Measurements from ENCODE around the gene SCRN2. TPM values are rescaled to one million over a fixed set of nuclear protein-coding genes. Genes with fewer than 3 reads are reported as not detected.

SCRN2 gene
- total RNA-seq, 2 experiments from 2014 or later: 24.1 to 24.8 TPM

DNA sequence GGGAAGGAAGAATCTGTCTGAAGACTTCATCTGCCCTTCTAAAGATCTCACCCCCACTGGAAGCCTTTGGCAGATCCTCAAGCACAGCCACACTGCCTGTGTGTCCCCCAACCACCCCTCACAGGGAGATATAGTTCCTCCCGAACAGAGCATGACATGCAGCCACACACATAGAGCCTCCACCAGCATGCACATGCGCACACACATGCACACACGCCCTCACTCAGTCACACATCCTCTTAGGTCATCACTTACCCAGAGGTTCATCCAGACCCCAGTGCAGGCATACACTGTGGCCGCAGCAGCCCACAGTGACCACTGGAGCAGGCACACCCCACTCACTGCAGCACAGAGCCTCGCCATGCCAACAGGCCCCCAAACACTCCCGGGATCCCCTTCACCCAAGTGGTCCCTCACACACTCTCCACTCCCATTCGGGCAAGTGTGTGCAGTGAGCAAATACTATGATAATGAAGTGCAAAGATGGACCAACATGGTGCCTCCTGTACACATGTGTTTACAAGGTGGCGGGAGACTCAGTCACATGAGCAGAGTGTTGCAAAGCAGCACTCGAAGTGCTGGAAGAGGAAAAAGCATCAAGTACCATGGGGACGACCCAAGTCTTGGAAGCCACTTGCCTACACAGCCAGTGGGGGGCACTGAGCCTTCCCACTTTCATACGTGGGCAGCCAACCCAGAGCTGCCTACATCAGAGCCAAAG, 26.9 kb upstream of the SCRN2 start:
- no peak overlapping the region for H3K4me3 Mint-ChIP-seq
- CTCF ChIA-PET: no interaction called here
- H3K4me1 Mint-ChIP-seq (ENCODE audit: low read depth): peaks cover 4% of the 10 kb centered on the region
- no peak for DNase-seq
- H3K27ac Mint-ChIP-seq: no peak overlapping the region
- no peak for ATAC-seq
- H3K9me3 Mint-ChIP-seq (ENCODE audit: insufficient read depth): no peaks in the 10 kb centered on the region
- peaks cover 22% of the 10 kb centered on the region for H3K27me3 Mint-ChIP-seq (ENCODE audit: low read depth)
- POLR2A ChIA-PET: interaction anchor here (0.7 kb wide), 1 partner anchor 28 kb away, joined by 3 read pairs; no protein-coding TSS in a partner anchor
- H3K36me3 Mint-ChIP-seq (ENCODE audit: low read depth): no peaks in the 10 kb centered on the region

DNA sequence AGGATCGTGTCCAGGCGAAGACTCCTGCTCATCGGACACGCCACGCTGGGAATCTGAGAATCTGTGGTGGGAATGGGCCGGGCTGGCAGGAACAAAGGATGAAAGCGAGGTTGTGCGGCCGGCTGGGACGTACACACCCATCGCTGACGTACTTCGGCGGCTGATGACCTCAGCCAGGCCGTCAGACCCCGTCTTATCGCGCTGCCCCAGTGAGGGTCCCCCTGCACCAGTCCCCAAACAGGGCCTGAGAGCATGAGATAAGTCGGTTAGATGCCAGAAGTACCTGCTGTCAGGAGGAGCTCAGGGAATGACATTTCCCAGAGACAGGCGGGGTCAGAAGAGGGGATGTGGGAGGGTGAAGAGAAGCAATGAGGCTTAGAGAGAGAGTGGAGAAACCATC, 25.9 kb upstream of the SCRN2 start:
- H3K27ac Mint-ChIP-seq: no peak overlapping the region
- ChIA-PET CTCF (no interaction called here), POLR2A (no interaction called here)
- H3K27me3 Mint-ChIP-seq (ENCODE audit: low read depth): peaks cover 18% of the 10 kb centered on the region
- no peak for ATAC-seq
- DNase-seq: no peak
- H3K4me1 Mint-ChIP-seq (ENCODE audit: low read depth): peaks cover 4% of the 10 kb centered on the region
- H3K36me3 Mint-ChIP-seq (ENCODE audit: low read depth): no peaks in the 10 kb centered on the region
- no peaks in the 10 kb centered on the region for H3K9me3 Mint-ChIP-seq (ENCODE audit: insufficient read depth)
- no peak overlapping the region for H3K4me3 Mint-ChIP-seq

DNA sequence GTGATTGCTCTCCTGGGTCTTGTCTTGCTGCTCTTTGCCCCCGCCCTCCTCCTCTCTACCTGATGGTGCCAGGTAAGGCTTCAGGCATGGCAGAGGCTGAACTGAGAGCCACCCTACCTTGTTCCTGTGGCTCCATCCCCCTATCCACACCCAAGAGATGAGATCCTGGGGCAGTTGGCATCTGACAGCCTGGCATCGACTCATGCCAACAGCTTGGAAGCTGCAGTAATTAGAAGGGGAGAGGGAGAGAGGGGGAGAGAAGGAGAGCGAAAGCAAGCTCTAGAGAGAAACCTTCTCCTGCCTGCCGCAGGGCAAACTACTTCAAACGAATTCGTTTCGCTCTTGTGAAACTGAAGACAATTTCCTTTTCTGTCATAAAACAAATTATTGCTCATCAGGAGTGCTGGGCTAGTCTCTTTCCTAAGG, 23.7 kb upstream of the SCRN2 start:
- Mint-ChIP-seq H3K27me3 (ENCODE audit: low read depth) (peaks cover 9% of the 10 kb centered on the region), H3K27ac (no peak overlapping the region), H3K4me1 (ENCODE audit: low read depth) (peaks cover 4% of the 10 kb centered on the region), H3K36me3 (ENCODE audit: low read depth) (no peaks in the 10 kb centered on the region), H3K4me3 (no peak overlapping the region), H3K9me3 (ENCODE audit: insufficient read depth) (no peaks in the 10 kb centered on the region)
- ATAC-seq: no peak
- ChIA-PET POLR2A (interaction anchor here (0.6 to 1.4 kb wide), 2 partner anchors 31 kb away, joined by 3 to 4 read pairs; partner anchors contain the start of gene SP2), CTCF (interaction anchor here (1.6 to 2.2 kb wide), 2 partner anchors 24 to 25 kb away, joined by 5 to 6 read pairs; partner anchors contain the start of gene SCRN2)
- no peak for DNase-seq

DNA sequence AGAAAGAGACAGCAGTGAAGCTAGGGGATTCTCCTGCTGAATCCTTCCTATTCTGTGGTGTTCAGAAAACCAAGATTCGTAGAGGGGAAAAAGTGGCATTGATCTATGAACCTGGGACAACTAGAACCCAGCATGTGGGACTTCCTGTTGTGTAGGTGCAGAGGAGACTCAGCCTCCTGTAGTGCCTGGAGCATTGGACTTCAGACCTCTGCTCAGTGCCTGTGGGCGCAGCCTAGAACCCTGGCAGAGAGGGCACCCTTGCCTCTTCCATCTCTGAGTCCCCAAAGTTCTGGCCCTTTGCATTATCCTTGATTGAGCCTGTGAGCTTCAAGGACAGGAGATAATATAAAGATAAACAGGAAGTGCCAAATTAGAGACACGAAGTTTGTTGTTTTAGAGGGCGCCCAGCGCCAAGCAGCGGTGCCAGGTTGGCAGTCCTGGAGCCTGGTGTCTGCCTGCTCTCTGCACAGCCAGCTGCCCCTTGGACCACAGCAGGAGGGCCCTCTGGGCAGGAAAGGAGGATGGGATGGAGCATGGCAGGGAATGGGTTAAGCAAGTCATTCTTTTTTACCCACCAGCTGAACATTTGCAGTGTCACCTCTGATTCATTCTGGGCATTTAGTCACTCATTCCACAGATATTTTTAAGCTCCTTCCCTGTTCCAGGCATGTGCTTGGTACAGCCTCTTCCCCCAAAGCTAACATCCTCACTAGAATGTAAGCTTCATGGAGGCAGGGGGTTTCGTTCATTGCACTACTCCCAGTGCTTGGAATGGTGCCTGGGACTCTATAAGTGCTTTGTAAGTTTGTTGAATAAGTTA, 21.8 kb upstream of the SCRN2 start:
- no peak for DNase-seq
- H3K9me3 Mint-ChIP-seq (ENCODE audit: insufficient read depth): no peaks in the 10 kb centered on the region
- ChIA-PET CTCF (interaction anchor here (1.3 to 2.5 kb wide), 2 partner anchors 27 to 83 kb away, joined by 6 read pairs; no protein-coding TSS in a partner anchor), POLR2A (no interaction called here)
- H3K4me1 Mint-ChIP-seq (ENCODE audit: low read depth): peaks cover 4% of the 10 kb centered on the region
- no peak overlapping the region for H3K27ac Mint-ChIP-seq
- no peaks in the 10 kb centered on the region for H3K36me3 Mint-ChIP-seq (ENCODE audit: low read depth)
- peaks cover 10% of the 10 kb centered on the region for H3K27me3 Mint-ChIP-seq (ENCODE audit: low read depth)
- no peak for ATAC-seq
- no peak overlapping the region for H3K4me3 Mint-ChIP-seq

DNA sequence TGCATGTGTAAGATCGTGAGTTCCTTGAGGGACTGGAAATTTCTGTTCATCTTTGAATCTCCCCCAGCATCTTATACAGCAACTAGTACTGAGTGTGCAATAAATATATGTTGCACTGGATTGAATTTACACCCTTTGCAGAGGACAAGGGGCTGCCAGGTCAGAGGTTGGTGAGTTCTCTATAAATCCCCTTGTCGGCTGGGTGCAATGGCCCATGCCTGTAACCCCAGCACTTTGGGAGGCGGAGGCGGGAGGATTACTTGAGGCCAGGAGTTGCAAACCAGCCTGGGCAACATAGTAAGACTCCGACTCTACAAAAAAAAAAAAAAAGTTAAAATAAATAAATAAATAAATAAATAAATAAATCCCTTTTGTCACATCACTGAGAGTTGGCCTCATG, 19.3 kb upstream of the SCRN2 start:
- no peak for ATAC-seq
- Mint-ChIP-seq H3K27ac (no peak overlapping the region), H3K9me3 (ENCODE audit: insufficient read depth) (no peaks in the 10 kb centered on the region), H3K4me3 (no peak overlapping the region), H3K27me3 (ENCODE audit: low read depth) (peaks cover 20% of the 10 kb centered on the region), H3K4me1 (ENCODE audit: low read depth) (peaks cover 4% of the 10 kb centered on the region), H3K36me3 (ENCODE audit: low read depth) (no peaks in the 10 kb centered on the region)
- ChIA-PET CTCF (interaction anchor here (1.6 to 1.7 kb wide), 2 partner anchors 18 to 110 kb away, joined by 3 to 6 read pairs; partner anchors contain the start of gene CDK5RAP3), POLR2A (no interaction called here)
- DNase-seq: no peak

DNA sequence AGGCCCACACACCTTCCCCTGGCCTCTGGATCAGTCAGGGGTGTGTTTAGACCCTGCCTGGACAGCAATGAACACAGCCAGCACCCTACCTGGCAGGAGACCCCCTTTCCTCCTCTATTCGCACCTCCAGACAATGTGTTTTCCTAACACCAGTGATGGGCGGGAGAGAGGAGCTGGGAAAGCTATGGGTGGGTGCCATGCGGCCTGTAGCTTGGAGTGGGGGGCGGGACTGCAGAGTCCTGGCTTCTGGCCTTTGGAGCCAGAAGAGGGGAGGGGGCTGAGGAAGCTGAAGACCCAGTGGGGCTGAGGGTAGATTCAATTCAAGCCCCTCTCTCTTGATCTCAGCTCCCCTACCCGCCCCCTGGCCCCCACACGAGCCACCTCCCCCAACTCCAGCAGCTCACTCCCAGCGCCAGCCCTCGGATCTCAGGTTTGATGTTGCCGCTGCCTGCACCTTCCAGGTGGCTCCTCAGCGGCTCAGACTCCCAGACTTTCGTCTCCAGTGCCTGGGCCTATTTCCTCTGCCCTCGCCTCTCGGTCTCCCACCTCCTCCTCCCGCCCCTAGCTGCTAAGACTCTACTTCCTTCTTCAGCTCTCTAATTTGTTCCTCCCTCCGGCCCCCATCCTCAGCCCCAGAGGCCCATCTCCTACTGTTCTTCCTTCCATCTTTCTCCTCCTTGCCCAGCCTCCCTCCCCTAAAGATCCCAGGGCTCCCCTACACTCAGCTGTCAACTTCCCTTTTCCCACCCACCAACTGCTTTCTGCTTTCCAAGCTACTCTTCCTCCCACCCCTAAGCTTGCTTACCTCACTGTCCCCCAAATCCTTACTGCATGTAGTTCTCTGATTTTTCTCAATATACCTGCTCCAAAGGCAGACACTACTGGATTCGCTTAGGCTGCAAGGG, 16.7 kb upstream of the SCRN2 start:
- POLR2A ChIA-PET: no interaction called here
- Mint-ChIP-seq H3K27me3 (ENCODE audit: low read depth) (peaks cover 45% of the 10 kb centered on the region), H3K4me1 (ENCODE audit: low read depth) (no peaks in the 10 kb centered on the region), H3K4me3 (no peak overlapping the region), H3K27ac (no peak overlapping the region), H3K9me3 (ENCODE audit: insufficient read depth) (no peaks in the 10 kb centered on the region), H3K36me3 (ENCODE audit: low read depth) (no peaks in the 10 kb centered on the region)
- ATAC-seq: no peak
- CTCF ChIA-PET: interaction anchor here (1.3 to 3.4 kb wide), 4 partner anchors 10 to 160 kb away, joined by 3 to 14 read pairs (median 8); partner anchors contain the start of gene SCRN2
- no peak for DNase-seq

DNA sequence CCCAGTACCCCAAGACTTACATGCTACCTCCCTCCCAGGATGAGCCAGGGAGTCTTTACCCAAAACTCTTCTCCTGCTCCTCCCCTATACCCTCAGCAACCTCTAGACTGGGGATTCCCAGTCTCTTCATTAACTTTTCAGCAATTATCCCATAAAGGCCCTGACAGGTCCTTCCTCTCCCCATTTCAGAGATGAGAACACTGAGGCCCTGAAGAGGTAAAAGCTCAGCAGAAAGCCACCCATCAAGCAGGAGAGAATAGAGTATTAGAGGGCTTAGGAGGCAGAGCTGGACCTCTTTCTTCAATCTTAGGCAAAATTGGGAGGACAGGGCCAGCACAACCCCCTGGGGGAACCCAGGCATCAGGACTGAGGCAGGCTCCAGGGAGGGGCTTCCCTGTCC, 15.8 kb upstream of the SCRN2 start:
- ChIA-PET CTCF (interaction anchor here (2.4 to 18.7 kb wide), 3 partner anchors 9 to 30 kb away, joined by 9 to 538 read pairs (median 14); partner anchors contain the start of gene SP2), POLR2A (no interaction called here)
- peaks cover 54% of the 10 kb centered on the region for H3K27me3 Mint-ChIP-seq (ENCODE audit: low read depth)
- DNase-seq (no peak), ATAC-seq (no peak)
- H3K9me3 Mint-ChIP-seq (ENCODE audit: insufficient read depth): no peaks in the 10 kb centered on the region
- H3K4me1 Mint-ChIP-seq (ENCODE audit: low read depth): peaks cover 8% of the 10 kb centered on the region
- no peaks in the 10 kb centered on the region for H3K36me3 Mint-ChIP-seq (ENCODE audit: low read depth)
- no peak overlapping the region for H3K4me3 Mint-ChIP-seq
- no peak overlapping the region for H3K27ac Mint-ChIP-seq

DNA sequence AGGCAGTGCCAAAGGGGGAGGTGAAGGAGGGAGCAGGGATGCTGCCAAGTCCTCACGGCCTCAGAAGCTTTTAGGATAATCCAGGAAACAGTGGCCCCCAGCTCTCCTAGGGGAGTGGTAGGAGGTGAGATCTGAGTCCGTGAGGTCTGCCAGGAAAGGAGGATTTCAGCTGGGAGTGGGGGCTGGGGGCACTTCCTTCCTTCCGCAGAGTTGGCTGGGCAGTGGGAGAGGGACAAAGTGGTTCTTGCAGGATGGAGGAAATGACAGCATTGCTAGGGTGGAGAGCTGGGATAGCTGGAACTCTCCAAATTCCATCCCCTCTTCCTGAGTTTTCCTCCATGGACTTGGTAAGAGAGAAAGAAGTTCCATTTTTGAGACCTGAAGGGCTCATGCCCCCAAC, 14.7 kb upstream of the SCRN2 start:
- ChIA-PET CTCF (interaction anchor here (1.8 to 18.7 kb wide), 3 partner anchors 8 to 31 kb away, joined by 7 to 538 read pairs (median 14); partner anchors contain the start of genes SCRN2 and SP2), POLR2A (interaction anchor here (1.0 kb wide), 1 partner anchor 40 kb away, joined by 5 read pairs; the partner anchor contains the start of gene SP2)
- Mint-ChIP-seq H3K9me3 (ENCODE audit: insufficient read depth) (no peaks in the 10 kb centered on the region), H3K4me1 (ENCODE audit: low read depth) (peaks cover 10% of the 10 kb centered on the region), H3K36me3 (ENCODE audit: low read depth) (no peaks in the 10 kb centered on the region), H3K27me3 (ENCODE audit: low read depth) (peaks cover 57% of the 10 kb centered on the region), H3K4me3 (no peak overlapping the region), H3K27ac (no peak overlapping the region)
- ATAC-seq (no peak), DNase-seq (no peak)

DNA sequence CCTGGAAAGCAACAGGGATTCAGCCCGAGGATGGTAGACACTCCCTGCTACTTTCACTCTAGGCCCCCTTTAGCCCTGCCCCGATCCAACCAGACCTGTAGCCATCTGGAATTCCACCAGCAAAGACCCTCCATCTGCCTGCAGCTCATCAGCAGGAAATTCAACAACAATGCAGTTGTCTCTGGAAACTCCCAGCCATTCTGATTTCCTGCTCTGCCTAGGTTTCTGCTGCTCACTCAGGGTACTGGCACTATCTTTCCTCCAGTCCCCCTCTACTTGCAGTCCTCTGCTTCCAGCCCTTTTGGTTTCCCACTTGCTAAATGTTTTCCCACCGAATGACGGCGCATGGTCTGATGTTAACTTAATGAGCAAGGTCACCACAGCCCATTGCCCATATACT, 12.5 kb upstream of the SCRN2 start:
- POLR2A ChIA-PET: interaction anchor here (1.0 kb wide), 1 partner anchor 31 kb away, joined by 4 read pairs; no protein-coding TSS in a partner anchor
- CTCF ChIA-PET: interaction anchor here (2.4 to 18.7 kb wide), 3 partner anchors 10 to 33 kb away, joined by 7 to 538 read pairs (median 19); partner anchors contain the start of genes SCRN2 and SP2
- Mint-ChIP-seq H3K27me3 (ENCODE audit: low read depth) (peaks cover 68% of the 10 kb centered on the region), H3K4me1 (ENCODE audit: low read depth) (peaks cover 16% of the 10 kb centered on the region), H3K27ac (no peak overlapping the region), H3K9me3 (ENCODE audit: insufficient read depth) (no peaks in the 10 kb centered on the region), H3K4me3 (no peak overlapping the region), H3K36me3 (ENCODE audit: low read depth) (no peaks in the 10 kb centered on the region)
- no peak for ATAC-seq
- no peak for DNase-seq

DNA sequence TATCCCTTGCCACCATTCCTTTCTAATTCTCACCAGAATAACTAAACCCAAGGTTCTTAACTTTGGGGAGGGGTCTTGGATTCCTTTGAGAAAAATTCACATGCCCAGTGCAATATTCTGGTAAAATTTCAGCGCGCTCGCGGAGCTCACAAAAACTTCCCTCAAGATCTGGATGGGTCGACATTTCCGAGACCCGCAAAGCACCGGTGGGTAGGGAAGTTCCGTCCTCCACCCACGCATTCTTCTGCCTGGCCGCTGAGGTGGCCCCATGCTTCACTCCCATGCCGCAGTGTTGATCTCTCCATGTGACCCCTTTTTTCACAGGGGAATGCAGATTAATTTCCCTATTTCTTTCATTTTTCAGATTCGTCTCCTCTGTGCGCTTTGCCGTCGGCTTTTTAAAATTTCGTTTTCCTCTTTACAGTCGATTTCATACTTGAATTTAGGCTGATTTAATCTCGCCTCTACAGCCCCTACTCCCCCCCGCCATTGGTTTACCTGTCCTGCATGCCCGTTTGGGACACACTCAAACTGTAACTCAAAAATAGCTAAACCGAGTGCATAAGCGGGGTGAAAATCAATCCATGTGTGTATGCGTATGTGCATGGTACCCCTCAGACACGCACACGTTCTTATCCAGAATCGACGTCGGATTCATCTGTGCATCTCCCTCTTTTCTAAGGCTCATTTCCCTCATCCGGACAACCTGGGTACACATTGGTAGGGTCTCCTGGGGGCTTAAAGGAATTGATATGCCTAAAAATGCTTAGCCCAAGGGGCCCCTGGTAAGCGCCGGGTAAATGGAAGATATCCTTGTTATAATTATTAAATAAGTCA, 11.3 kb upstream of the SCRN2 start:
- ATAC-seq (no peak), DNase-seq (no peak)
- Mint-ChIP-seq H3K4me1 (ENCODE audit: low read depth) (peaks cover 16% of the 10 kb centered on the region), H3K27me3 (ENCODE audit: low read depth) (peaks cover 76% of the 10 kb centered on the region), H3K9me3 (ENCODE audit: insufficient read depth) (no peaks in the 10 kb centered on the region), H3K27ac (no peak overlapping the region), H3K4me3 (no peak overlapping the region), H3K36me3 (ENCODE audit: low read depth) (no peaks in the 10 kb centered on the region)
- ChIA-PET CTCF (interaction anchor here (0.9 to 18.7 kb wide), 4 partner anchors 11 to 97 kb away, joined by 3 to 538 read pairs (median 11); partner anchors contain the start of genes SCRN2 and SP2), POLR2A (interaction anchor here (1.0 kb wide), 2 partner anchors 21 to 33 kb away, joined by 3 to 4 read pairs; partner anchors contain the start of genes LRRC46 and MRPL10)
